Keratinocyte (primary cell): ENCODE data around the gene HCFC1.

ENCODE experiments used
- EZH2 ChIP-seq: IDR thresholded peaks from one replicate; pipeline ENCODE4 v1.6.1; 2012; ENCODE audit warnings: inconsistent platforms, mild to moderate bottlenecking, low read length, moderate library complexity
- TF ChIP-seq, protein P1 (sequence below), 3 experiments: IDR thresholded peaks in 1 of 3; conservative IDR thresholded peaks in 1 of 3; optimal IDR thresholded peaks in 1 of 3; 2 replicates in 2 of 3; 3 replicates in 1 of 3; pipeline versions ENCODE3 to v1.5.1; 2011; ENCODE audit warnings: low read length in 3 of 3, mild to moderate bottlenecking in 3 of 3, moderate library complexity in 2 of 3, control low read depth in 1 of 3, inconsistent platforms in 1 of 3; ENCODE audit not compliant: insufficient read depth in 2 of 3; ENCODE audit errors: extremely low read depth in 1 of 3

DNA sequence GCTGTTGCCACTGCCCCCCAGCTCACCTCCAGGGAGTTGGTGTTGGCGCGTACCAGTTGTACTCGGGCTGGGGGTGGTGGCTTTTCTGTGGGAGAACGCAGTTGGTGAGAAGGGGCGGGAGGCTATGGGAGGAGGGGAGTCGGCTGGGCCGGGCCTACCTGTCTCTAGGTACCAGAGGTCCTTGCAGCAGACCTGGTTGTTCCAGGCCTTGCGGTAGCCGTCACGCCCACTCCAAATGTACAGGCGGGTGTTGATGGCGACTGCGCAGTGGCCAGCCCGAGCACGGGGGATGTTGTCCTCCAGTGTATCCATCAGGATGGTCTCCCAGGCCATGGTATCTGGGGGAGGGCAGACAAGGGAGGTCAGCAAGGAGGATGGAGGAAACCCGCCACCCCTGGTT is 11.5 kb downstream of the HCFC1 start:
- TF ChIP-seq, protein P1, sequence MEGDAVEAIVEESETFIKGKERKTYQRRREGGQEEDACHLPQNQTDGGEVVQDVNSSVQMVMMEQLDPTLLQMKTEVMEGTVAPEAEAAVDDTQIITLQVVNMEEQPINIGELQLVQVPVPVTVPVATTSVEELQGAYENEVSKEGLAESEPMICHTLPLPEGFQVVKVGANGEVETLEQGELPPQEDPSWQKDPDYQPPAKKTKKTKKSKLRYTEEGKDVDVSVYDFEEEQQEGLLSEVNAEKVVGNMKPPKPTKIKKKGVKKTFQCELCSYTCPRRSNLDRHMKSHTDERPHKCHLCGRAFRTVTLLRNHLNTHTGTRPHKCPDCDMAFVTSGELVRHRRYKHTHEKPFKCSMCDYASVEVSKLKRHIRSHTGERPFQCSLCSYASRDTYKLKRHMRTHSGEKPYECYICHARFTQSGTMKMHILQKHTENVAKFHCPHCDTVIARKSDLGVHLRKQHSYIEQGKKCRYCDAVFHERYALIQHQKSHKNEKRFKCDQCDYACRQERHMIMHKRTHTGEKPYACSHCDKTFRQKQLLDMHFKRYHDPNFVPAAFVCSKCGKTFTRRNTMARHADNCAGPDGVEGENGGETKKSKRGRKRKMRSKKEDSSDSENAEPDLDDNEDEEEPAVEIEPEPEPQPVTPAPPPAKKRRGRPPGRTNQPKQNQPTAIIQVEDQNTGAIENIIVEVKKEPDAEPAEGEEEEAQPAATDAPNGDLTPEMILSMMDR (optimal IDR thresholded peaks at IDR 0.05 in 1 of 3, IDR thresholded peaks at IDR 0.05 in 1 of 3, conservative IDR thresholded peaks at IDR 0.05 in 1 of 3; ENCODE audit: extremely low read depth in 1 of 3, insufficient read depth in 2 of 3, low read length in 3 of 3) = no peak
- no peak for TF ChIP-seq EZH2
